Mucosa of rectum (tissue), 2 donors: ENCODE measurements around the gene PDCD2.
"Not testable (repeated sequence)": the region's sequence is repeated elsewhere in the genome, so short reads cannot be mapped to it uniquely, and the experiment has no call there.

Experiments used
- H3K27ac ChIP-seq, 2 donors: one replicate each; pipeline ENCODE4 v1.7.0; 2013; ENCODE audit warnings: inconsistent platforms in 2 of 2, low read depth in 2 of 2, low read length in 2 of 2
- H3K27me3 ChIP-seq, 2 donors: one replicate each; pipeline ENCODE4 v1.7.0; 2013; ENCODE audit warnings: low read length in 2 of 2; ENCODE audit not compliant: control insufficient read depth in 2 of 2, insufficient read depth in 2 of 2
- H3K36me3 ChIP-seq, 2 donors: one replicate each; pipeline ENCODE4 v1.7.0; 2013; ENCODE audit warnings: low read length in 2 of 2; ENCODE audit not compliant: control insufficient read depth in 2 of 2, insufficient read depth in 2 of 2
- H3K4me1 ChIP-seq, 2 donors: one replicate each; pipeline ENCODE4 v1.7.0; 2013; ENCODE audit warnings: low read length in 2 of 2, mild to moderate bottlenecking in 1 of 2; ENCODE audit not compliant: control insufficient read depth in 2 of 2, insufficient read depth in 2 of 2
- H3K4me3 ChIP-seq, 2 donors: one replicate each; pipeline ENCODE4 v1.7.0; 2013; ENCODE audit warnings: low read length in 2 of 2
- H3K9ac ChIP-seq, 2 donors: one replicate each; pipeline ENCODE4 v1.7.0; 2013; ENCODE audit warnings: low read length in 2 of 2, low read depth in 1 of 2, mild to moderate bottlenecking in 1 of 2
- H3K9me3 ChIP-seq, 2 donors: one replicate each; pipeline ENCODE4 v1.7.0; 2013; ENCODE audit warnings: low read length in 2 of 2; ENCODE audit not compliant: control insufficient read depth in 2 of 2
- donor health status: healthy.
- donor health status: Normal muscosa, but diverticular disease.

The PDCD2 gene

DNA sequence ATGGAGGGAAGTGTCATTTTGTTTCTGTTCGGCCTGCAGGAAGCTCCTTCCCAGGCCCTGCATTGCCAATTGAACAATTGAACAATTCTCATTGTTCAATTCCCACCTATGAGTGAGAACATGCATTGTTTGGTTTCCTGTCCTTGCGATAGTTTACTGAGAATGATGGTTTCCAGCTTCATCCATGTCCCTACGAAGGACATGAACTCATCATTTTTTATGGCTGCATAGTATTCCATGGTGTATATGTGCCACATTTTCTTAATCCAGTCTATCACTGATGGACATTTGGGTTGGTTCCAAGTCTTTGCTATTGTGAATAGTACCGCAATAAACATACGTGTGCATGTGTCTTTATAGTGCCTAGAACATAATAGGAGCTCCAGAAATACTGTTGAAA lies 56.4 kb downstream of the PDCD2 start:
- H3K4me3 ChIP-seq, H3K9me3 ChIP-seq: not testable (repeated sequence)

GRCh38 chr6:170525795-170526194 lies 58.6 kb downstream of the PDCD2 start:
- Histone ChIP-seq H3K9me3 (no peaks in the 10 kb centered on the region), H3K4me1 (no peaks in the 10 kb centered on the region), H3K27me3 (no peaks in the 10 kb centered on the region), H3K27ac (no peak overlapping the region), H3K4me3 (no peak overlapping the region), H3K36me3 (no peaks in the 10 kb centered on the region), H3K9ac (no peak overlapping the region)

More for the DNA sequence above, 56.4 kb downstream of the PDCD2 start:
- not testable (repeated sequence) for H3K4me1 ChIP-seq, H3K36me3 ChIP-seq, H3K27ac ChIP-seq, H3K27me3 ChIP-seq, H3K9ac ChIP-seq
